NOMO-1 treated with DMSO at 0.1 percent for 48 hours (cell line): ENCODE data around the gene NOBOX.
"Not testable (repeated sequence)": the region's sequence is repeated elsewhere in the genome, so short reads cannot be mapped to it uniquely, and the experiment has no call there.

ENCODE experiments used
- DNase-seq: peaks from one replicate; lab custom pipeline; 2025; ENCODE audit not compliant: unreplicated experiment; lab: John Stamatoyannopoulos, UW

Gene NOBOX

GRCh38 chr7:144397086-144397485, 6.4 kb downstream of the NOBOX start:
- DNase-seq = no peak

- DNase-seq = peak; percentile 2
Measured at GRCh38 chr7:144391823-144392255, 11.7 kb downstream of the NOBOX start.

GRCh38 chr7:144391014-144391413, 12.5 kb downstream of the NOBOX start:
- DNase-seq = no peak

- no peak for DNase-seq
Measured at GRCh38 chr7:144390481-144390880, 13.0 kb downstream of the NOBOX start.

- no peak for DNase-seq
Measured at GRCh38 chr7:144388950-144389349, 14.5 kb downstream of the NOBOX start.

- DNase-seq = no peak
Measured at GRCh38 chr7:144386741-144387140, 16.8 kb downstream of the NOBOX start.

- no peak for DNase-seq
Measured at GRCh38 chr7:144384555-144385245, 18.8 kb downstream of the NOBOX start.

- no peak for DNase-seq
Measured at GRCh38 chr7:144384071-144384470, 19.4 kb downstream of the NOBOX start.

GRCh38 chr7:144379776-144380384, 23.6 kb downstream of the NOBOX start:
- DNase-seq = no peak

GRCh38 chr7:144378651-144379050, 24.8 kb downstream of the NOBOX start:
- no peak for DNase-seq

- not testable (repeated sequence) for DNase-seq
Measured at GRCh38 chr7:144369221-144369620, 34.3 kb downstream of the NOBOX start.

GRCh38 chr7:144367250-144367649, 36.2 kb downstream of the NOBOX start:
- DNase-seq = not testable (repeated sequence)

GRCh38 chr7:144365523-144365922, 38.0 kb downstream of the NOBOX start:
- not testable (repeated sequence) for DNase-seq

GRCh38 chr7:144362061-144362460, 41.4 kb downstream of the NOBOX start:
- DNase-seq = not testable (repeated sequence)

- DNase-seq = not testable (repeated sequence)
Measured at GRCh38 chr7:144356860-144357259, 46.6 kb downstream of the NOBOX start.

- not testable (repeated sequence) for DNase-seq
Measured at GRCh38 chr7:144356185-144356584, 47.3 kb downstream of the NOBOX start.

GRCh38 chr7:144355176-144355822, 48.2 kb downstream of the NOBOX start, which contains the start of gene ARHGEF5:
Gene ARHGEF5 (plus strand): TSS chr7:144355402. CDS start chr7:144362670, 7,268 bp downstream.
- DNase-seq = not testable (repeated sequence)

- DNase-seq = not testable (repeated sequence)
Measured at GRCh38 chr7:144351667-144352066, 51.8 kb downstream of the NOBOX start.

- not testable (repeated sequence) for DNase-seq
Measured at GRCh38 chr7:144348625-144349024, 54.9 kb downstream of the NOBOX start.
